ENCODE data around the gene C2orf80. TPM values are rescaled to one million over a fixed set of nuclear protein-coding genes. Genes with fewer than 3 reads are reported as not detected.
"Not testable (repeated sequence)": the region's sequence is repeated elsewhere in the genome, so short reads cannot be mapped to it uniquely, and the experiment has no call there.

C2orf80 gene
- total RNA-seq = not detected
- polyA plus RNA-seq = not detected

DNA sequence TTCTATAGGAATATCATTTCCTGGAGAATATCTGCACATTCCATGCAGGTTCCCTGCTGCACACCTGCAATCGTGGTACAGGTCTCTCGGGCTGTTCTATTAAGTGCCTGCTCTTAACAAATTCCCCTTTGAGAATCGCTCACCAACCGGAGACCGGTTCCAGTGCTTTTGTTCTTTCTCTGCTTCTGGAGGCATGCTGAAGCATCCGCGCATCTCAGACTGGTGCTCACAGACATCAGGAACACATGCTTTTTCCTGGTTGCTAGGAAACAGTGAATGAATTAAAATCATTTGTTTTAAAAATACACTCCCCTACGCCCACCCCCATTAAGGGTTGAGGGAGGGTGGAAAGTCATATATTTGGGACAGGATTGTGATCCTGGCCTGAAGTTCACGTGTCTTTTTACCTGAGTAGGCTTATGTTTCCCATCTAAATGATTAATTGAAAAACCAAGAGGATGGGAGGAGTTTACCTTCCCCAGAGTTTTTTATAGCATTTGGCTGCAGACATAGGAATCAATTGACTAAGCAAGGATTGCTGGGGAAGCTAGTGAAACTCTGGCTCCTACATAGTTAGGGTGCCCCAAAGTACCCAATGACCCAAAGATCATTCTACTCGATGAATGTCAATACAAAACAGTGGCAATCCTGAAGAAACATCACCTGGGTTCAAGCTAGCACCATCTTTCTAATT, at the start of gene C2orf80:
C2orf80 (minus strand) TSS at position 221 of the 694 bp plus-strand sequence. CDS start 3,044 bp downstream, outside the sequence.
- ATAC-seq (ENCODE audit: low read depth in 2 of 2) (no peak), DNase-seq (no peak)
- Mint-ChIP-seq H3K27me3 (peaks cover 17% of the 10 kb centered on the region), H3K4me3 (no peak within 1 kb of the TSS), H3K27ac (no peak within 1 kb of the TSS), H3K9me3 (no peaks in the 10 kb centered on the region), H3K4me1 (peaks cover 0 to 4% (median 0%) of the 10 kb centered on the region in 4 donors), H3K36me3 (no peaks in the 10 kb centered on the region)
- Histone ChIP-seq H3K36me3 (ENCODE audit: control insufficient read depth, insufficient read depth, low read length) (no peaks in the 10 kb centered on the region), H3K4me1 (ENCODE audit: control insufficient read depth, insufficient read depth, low read length, poor library complexity, severe bottlenecking) (no peaks in the 10 kb centered on the region), H3K9me3 (ENCODE audit: control insufficient read depth in 2 of 2, low read length in 2 of 2) (no peaks in the 10 kb centered on the region), H3K27ac (ENCODE audit: insufficient read depth, low read length, poor library complexity, severe bottlenecking) (no peak within 1 kb of the TSS), H3K27me3 (ENCODE audit: control insufficient read depth, insufficient read depth, low read length) (no peaks in the 10 kb centered on the region), H3K4me3 (ENCODE audit: low read depth, low read length) (no peak within 1 kb of the TSS)

DNA sequence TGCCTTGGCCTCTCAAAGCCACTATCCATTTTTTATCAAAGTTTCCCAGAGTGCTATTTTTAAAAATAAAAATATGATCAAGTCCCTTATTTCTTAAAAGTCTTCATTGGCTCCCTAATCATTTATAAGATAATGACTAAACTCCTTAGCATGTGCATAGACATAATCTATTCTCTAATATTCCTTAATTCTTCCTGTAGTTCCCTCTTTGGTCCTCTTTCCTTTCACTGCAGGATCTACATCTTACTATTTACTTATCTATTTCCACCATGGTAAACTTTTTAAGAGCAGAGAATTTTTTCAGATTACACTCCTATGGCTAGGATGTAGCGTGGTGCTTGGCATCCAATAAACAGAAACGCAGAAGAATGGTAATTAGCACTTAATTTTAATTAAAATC, 46.0 kb upstream of the C2orf80 start:
- Histone ChIP-seq H3K4me3 (ENCODE audit: low read depth, low read length) (no peak overlapping the region), H3K36me3 (ENCODE audit: control insufficient read depth, insufficient read depth, low read length) (peaks cover 28% of the 10 kb centered on the region), H3K27me3 (ENCODE audit: control insufficient read depth, insufficient read depth, low read length) (no peaks in the 10 kb centered on the region), H3K27ac (ENCODE audit: insufficient read depth, low read length, poor library complexity, severe bottlenecking) (no peak overlapping the region), H3K4me1 (ENCODE audit: control insufficient read depth, insufficient read depth, low read length, poor library complexity, severe bottlenecking) (no peaks in the 10 kb centered on the region), H3K9me3 (ENCODE audit: control insufficient read depth in 2 of 2, low read length in 2 of 2) (peaks cover 0 to 14% of the 10 kb centered on the region in 2 experiments)
- no peak overlapping the region for H3K4me3 Mint-ChIP-seq
- DNase-seq (no peak), ATAC-seq (ENCODE audit: low read depth in 2 of 2) (no peak)
- H3K9me3 Mint-ChIP-seq = peaks cover 0 to 12% (median 6%) of the 10 kb centered on the region in 7 donors
- H3K4me1 Mint-ChIP-seq = no peaks in the 10 kb centered on the region
- no peaks in the 10 kb centered on the region for H3K27me3 Mint-ChIP-seq
- no peak overlapping the region for H3K27ac Mint-ChIP-seq
- H3K36me3 Mint-ChIP-seq = peaks cover 47% of the 10 kb centered on the region

DNA sequence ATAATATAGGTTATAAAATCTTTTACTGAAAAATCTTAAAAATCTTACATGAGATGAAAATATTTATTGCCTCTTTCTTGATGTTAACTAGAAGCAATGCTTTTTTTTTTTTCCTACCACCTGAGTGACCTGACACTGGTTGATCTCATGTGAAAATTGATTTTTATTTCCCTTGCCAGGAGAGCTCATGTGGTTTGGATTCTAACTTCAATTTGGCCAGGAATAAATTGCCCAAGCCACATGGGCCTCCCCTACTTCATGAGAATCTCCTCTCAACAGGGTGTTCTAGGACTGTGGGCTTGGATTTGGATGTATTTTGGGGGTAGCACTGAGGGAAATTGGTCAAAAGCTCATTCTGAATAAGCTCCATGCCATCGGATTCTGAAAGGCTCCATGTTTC, 45.0 kb upstream of the C2orf80 start:
- H3K27me3 Mint-ChIP-seq = no peaks in the 10 kb centered on the region
- H3K4me3 Mint-ChIP-seq = no peak overlapping the region
- Histone ChIP-seq H3K4me3 (ENCODE audit: low read depth, low read length) (no peak overlapping the region), H3K9me3 (ENCODE audit: control insufficient read depth in 2 of 2, low read length in 2 of 2) (peaks cover 0 to 14% of the 10 kb centered on the region in 2 experiments), H3K4me1 (ENCODE audit: control insufficient read depth, insufficient read depth, low read length, poor library complexity, severe bottlenecking) (no peaks in the 10 kb centered on the region), H3K36me3 (ENCODE audit: control insufficient read depth, insufficient read depth, low read length) (peaks cover 22% of the 10 kb centered on the region), H3K27ac (ENCODE audit: insufficient read depth, low read length, poor library complexity, severe bottlenecking) (no peak overlapping the region), H3K27me3 (ENCODE audit: control insufficient read depth, insufficient read depth, low read length) (no peaks in the 10 kb centered on the region)
- no peak overlapping the region for H3K27ac Mint-ChIP-seq
- ATAC-seq (ENCODE audit: low read depth in 2 of 2) (no peak), DNase-seq (no peak)
- H3K36me3 Mint-ChIP-seq = peaks cover 40% of the 10 kb centered on the region
- H3K9me3 Mint-ChIP-seq = peaks cover 0 to 12% (median 6%) of the 10 kb centered on the region in 7 donors
- H3K4me1 Mint-ChIP-seq = no peaks in the 10 kb centered on the region

DNA sequence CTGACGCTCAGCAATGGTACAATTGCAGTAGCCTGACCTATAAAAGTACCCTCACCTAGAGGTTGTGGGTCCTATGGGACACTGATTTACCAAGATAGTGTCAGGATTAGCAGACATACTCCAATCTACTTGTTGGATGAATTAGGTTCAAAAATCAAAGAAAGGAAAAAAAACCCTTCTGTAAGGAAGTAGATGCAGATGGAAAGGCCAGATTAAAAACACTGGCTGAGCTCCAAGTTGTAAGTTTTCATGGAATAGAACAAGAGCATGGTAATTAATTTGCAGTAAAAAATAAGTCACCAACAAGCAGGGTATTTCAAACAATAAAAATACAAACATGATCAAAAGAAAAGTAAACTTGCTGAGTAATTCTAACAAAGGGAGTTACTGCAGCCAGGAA, 38.6 kb upstream of the C2orf80 start:
- Mint-ChIP-seq H3K4me1 (peaks cover 0 to 3% (median 0%) of the 10 kb centered on the region in 4 donors), H3K27me3 (peaks cover 6% of the 10 kb centered on the region), H3K36me3 (no peaks in the 10 kb centered on the region), H3K4me3 (no peak overlapping the region), H3K9me3 (peaks cover 0 to 12% (median 4%) of the 10 kb centered on the region in 7 donors), H3K27ac (no peak overlapping the region)
- ATAC-seq (ENCODE audit: low read depth in 2 of 2) (no peak), DNase-seq (no peak)
- Histone ChIP-seq H3K27me3 (ENCODE audit: control insufficient read depth, insufficient read depth, low read length) (no peaks in the 10 kb centered on the region), H3K4me1 (ENCODE audit: control insufficient read depth, insufficient read depth, low read length, poor library complexity, severe bottlenecking) (no peaks in the 10 kb centered on the region), H3K9me3 (ENCODE audit: control insufficient read depth in 2 of 2, low read length in 2 of 2) (peaks cover 0 to 12% of the 10 kb centered on the region in 2 experiments), H3K27ac (ENCODE audit: insufficient read depth, low read length, poor library complexity, severe bottlenecking) (no peak overlapping the region), H3K36me3 (ENCODE audit: control insufficient read depth, insufficient read depth, low read length) (no peaks in the 10 kb centered on the region), H3K4me3 (ENCODE audit: low read depth, low read length) (no peak overlapping the region)

DNA sequence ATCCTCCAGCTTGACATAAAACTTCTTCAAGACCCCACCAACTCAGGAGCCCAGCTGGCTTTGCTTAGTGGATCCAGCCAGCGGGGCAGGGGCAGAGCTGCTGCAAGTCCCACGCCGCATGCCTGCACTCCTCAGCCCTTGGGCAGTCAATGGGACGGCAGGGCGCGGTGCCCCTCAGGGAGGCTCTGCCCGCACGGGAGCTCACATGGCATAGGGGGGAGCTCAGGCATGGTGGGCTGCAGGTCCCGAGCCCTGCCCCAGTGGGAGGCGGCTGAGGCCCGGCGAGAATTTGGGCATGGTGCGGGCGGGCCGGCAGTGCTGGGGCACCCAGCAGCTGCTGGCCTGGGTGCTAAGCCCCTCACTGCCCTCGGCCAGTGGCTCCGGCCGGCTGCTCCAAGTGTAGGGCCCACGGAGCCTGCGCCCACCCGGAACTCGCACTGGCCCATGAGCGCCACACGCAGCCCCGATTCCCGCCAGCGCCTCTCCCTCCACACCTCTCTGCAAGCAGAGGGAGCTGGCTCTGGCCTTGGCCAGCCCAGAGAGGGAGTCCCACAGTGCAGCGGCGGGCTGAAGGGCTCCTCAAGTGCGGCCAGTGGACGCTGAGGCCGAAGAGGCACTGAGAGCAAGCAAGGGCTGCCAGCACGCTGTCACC, 37.9 kb upstream of the C2orf80 start:
- H3K4me3 ChIP-seq (ENCODE audit: low read depth, low read length) = no peak overlapping the region
- H3K4me1 Mint-ChIP-seq = peaks cover 0 to 3% (median 0%) of the 10 kb centered on the region in 4 donors
- H3K4me3 Mint-ChIP-seq = no peak overlapping the region
- H3K27ac Mint-ChIP-seq = no peak overlapping the region
- no peaks in the 10 kb centered on the region for H3K27me3 ChIP-seq (ENCODE audit: control insufficient read depth, insufficient read depth, low read length)
- no peak overlapping the region for H3K27ac ChIP-seq (ENCODE audit: insufficient read depth, low read length, poor library complexity, severe bottlenecking)
- ATAC-seq (ENCODE audit: low read depth in 2 of 2) = no peak
- H3K36me3 Mint-ChIP-seq = no peaks in the 10 kb centered on the region
- H3K9me3 Mint-ChIP-seq = peaks cover 0 to 12% (median 4%) of the 10 kb centered on the region in 7 donors
- no peaks in the 10 kb centered on the region for H3K4me1 ChIP-seq (ENCODE audit: control insufficient read depth, insufficient read depth, low read length, poor library complexity, severe bottlenecking)
- DNase-seq = no peak
- peaks cover 0 to 10% of the 10 kb centered on the region in 2 experiments for H3K9me3 ChIP-seq (ENCODE audit: control insufficient read depth in 2 of 2, low read length in 2 of 2)
- H3K36me3 ChIP-seq (ENCODE audit: control insufficient read depth, insufficient read depth, low read length) = no peaks in the 10 kb centered on the region
- peaks cover 12% of the 10 kb centered on the region for H3K27me3 Mint-ChIP-seq

DNA sequence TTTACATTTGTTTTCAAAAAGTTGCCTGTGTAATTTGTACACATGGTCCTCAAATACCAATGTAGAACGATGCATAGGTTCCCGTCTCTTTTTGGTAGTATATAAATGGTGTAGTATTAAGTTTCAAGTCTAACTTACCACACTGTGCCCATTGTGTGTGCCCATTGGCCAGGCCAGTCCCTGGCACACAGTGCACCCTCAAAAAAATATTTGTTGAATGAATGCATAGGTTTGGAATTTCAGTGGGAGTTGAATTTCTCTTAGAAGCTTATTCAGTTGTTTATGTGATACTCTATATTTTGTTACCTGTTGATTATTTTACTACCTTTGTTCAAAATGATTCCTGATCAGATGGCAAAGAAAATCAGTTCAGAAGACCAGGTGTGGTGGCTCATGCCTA, 35.0 kb upstream of the C2orf80 start:
- Histone ChIP-seq H3K9me3 (ENCODE audit: control insufficient read depth in 2 of 2, low read length in 2 of 2) (no peaks in the 10 kb centered on the region), H3K27me3 (ENCODE audit: control insufficient read depth, insufficient read depth, low read length) (no peaks in the 10 kb centered on the region), H3K4me1 (ENCODE audit: control insufficient read depth, insufficient read depth, low read length, poor library complexity, severe bottlenecking) (no peaks in the 10 kb centered on the region), H3K27ac (ENCODE audit: insufficient read depth, low read length, poor library complexity, severe bottlenecking) (no peak overlapping the region), H3K36me3 (ENCODE audit: control insufficient read depth, insufficient read depth, low read length) (no peaks in the 10 kb centered on the region), H3K4me3 (ENCODE audit: low read depth, low read length) (no peak overlapping the region)
- DNase-seq (no peak), ATAC-seq (ENCODE audit: low read depth in 2 of 2) (no peak)
- Mint-ChIP-seq H3K4me1 (peaks cover 0 to 3% (median 0%) of the 10 kb centered on the region in 4 donors), H3K27me3 (peaks cover 27% of the 10 kb centered on the region), H3K4me3 (no peak overlapping the region), H3K36me3 (no peaks in the 10 kb centered on the region), H3K27ac (no peak overlapping the region), H3K9me3 (no peaks in the 10 kb centered on the region)

DNA sequence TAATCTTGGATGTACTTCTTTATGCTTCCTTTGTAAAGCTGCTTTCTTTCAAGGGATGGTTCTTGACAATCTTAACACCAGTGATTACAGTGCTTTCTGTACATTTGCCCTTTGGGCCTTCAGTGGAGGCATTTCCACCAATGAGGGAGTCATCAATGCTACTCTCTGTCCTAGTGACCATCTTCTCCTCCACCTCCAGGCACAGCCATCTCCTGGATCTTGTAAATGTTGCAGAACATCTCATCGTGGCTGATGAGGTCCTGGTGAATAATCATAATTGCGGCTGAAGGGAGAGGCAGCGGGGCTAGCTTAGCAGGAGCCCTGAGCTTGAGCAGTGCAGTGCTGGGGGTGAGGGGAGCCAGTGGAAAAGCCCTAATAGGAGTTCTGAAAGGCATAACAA, 32.5 kb upstream of the C2orf80 start:
- no peak for ATAC-seq (ENCODE audit: low read depth in 2 of 2)
- no peak overlapping the region for H3K27ac ChIP-seq (ENCODE audit: insufficient read depth, low read length, poor library complexity, severe bottlenecking)

DNA sequence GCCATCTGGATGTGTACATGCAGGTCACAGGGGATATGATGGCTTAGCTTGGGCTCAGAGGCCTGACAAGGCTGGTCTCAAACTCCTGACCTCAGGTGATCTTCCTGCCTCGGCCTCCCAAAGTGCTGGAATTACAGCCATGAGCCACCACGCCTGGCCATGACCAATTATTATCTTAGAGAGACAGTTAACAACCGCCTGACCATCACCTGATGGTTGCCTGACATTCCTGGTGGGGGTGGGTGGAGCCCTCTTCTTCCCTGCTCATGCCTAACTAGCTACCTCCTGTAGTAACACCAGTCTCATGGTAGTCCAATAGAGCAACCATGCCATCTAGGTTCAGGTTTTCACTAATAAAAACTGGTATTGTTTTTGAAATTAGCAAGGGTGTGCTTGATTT, 32.0 kb upstream of the C2orf80 start:
- not testable (repeated sequence) for H3K4me1 ChIP-seq (ENCODE audit: control insufficient read depth, insufficient read depth, low read length, poor library complexity, severe bottlenecking); H3K4me3 Mint-ChIP-seq; H3K36me3 ChIP-seq (ENCODE audit: control insufficient read depth, insufficient read depth, low read length); ATAC-seq (ENCODE audit: low read depth in 2 of 2); H3K9me3 ChIP-seq (ENCODE audit: control insufficient read depth in 2 of 2, low read length in 2 of 2); DNase-seq; H3K27me3 ChIP-seq (ENCODE audit: control insufficient read depth, insufficient read depth, low read length); H3K4me3 ChIP-seq (ENCODE audit: low read depth, low read length); H3K27ac Mint-ChIP-seq; H3K27ac ChIP-seq (ENCODE audit: insufficient read depth, low read length, poor library complexity, severe bottlenecking); H3K9me3 Mint-ChIP-seq; H3K36me3 Mint-ChIP-seq; H3K4me1 Mint-ChIP-seq
- peaks cover 23% of the 10 kb centered on the region for H3K27me3 Mint-ChIP-seq

More for the DNA sequence above, 32.5 kb upstream of the C2orf80 start:
- Mint-ChIP-seq H3K9me3 (no peaks in the 10 kb centered on the region), H3K36me3 (no peaks in the 10 kb centered on the region), H3K27ac (no peak overlapping the region), H3K27me3 (peaks cover 23% of the 10 kb centered on the region), H3K4me3 (no peak overlapping the region), H3K4me1 (no peaks in the 10 kb centered on the region)
- no peaks in the 10 kb centered on the region for H3K27me3 ChIP-seq (ENCODE audit: control insufficient read depth, insufficient read depth, low read length)
- DNase-seq = no peak
- H3K4me1 ChIP-seq (ENCODE audit: control insufficient read depth, insufficient read depth, low read length, poor library complexity, severe bottlenecking) = no peaks in the 10 kb centered on the region
- H3K4me3 ChIP-seq (ENCODE audit: low read depth, low read length) = no peak overlapping the region
- no peaks in the 10 kb centered on the region for H3K9me3 ChIP-seq (ENCODE audit: control insufficient read depth in 2 of 2, low read length in 2 of 2)
- H3K36me3 ChIP-seq (ENCODE audit: control insufficient read depth, insufficient read depth, low read length) = no peaks in the 10 kb centered on the region

All from CD4-positive, CD25-positive, alpha-beta regulatory T cell (primary cell).